ENCODE results near the gene BATF3. TPM values are rescaled to one million over a fixed set of nuclear protein-coding genes. Genes with fewer than 3 reads are reported as not detected.
"Not testable (repeated sequence)": the region's sequence is repeated elsewhere in the genome, so short reads cannot be mapped to it uniquely, and the experiment has no call there.

BATF3 gene
- total RNA-seq, 2 donors from 2014 or later = 0.96 to 3.3 TPM

DNA sequence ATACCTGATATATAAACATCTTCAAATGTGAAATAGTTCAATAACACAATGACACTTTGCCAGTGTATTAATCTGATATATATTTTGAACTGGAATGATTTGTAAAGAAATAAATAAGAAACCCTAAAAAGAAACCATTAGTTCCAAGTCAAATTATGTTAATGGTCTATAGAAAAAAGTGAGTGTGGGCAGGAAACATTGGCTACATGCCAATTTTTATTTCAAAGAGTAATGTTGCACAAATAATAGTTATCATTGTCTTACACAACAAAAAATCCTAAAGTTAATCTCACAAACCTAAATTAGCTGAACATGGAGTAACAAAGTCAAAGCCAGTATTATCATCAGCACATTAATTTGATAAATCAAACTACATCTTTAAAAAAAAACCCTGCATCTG is 37.9 kb upstream of the BATF3 start:
- TF ChIP-seq, protein P1, sequence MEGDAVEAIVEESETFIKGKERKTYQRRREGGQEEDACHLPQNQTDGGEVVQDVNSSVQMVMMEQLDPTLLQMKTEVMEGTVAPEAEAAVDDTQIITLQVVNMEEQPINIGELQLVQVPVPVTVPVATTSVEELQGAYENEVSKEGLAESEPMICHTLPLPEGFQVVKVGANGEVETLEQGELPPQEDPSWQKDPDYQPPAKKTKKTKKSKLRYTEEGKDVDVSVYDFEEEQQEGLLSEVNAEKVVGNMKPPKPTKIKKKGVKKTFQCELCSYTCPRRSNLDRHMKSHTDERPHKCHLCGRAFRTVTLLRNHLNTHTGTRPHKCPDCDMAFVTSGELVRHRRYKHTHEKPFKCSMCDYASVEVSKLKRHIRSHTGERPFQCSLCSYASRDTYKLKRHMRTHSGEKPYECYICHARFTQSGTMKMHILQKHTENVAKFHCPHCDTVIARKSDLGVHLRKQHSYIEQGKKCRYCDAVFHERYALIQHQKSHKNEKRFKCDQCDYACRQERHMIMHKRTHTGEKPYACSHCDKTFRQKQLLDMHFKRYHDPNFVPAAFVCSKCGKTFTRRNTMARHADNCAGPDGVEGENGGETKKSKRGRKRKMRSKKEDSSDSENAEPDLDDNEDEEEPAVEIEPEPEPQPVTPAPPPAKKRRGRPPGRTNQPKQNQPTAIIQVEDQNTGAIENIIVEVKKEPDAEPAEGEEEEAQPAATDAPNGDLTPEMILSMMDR (IDR thresholded peaks at IDR 0.05) = no peak
- Histone ChIP-seq H3K27ac (no peak overlapping the region), H3K36me3 (no peaks in the 10 kb centered on the region), H3K27me3 (no peaks in the 10 kb centered on the region), H3K4me1 (no peaks in the 10 kb centered on the region), H3K9me3 (no peaks in the 10 kb centered on the region), H3K4me3 (no peak overlapping the region)
- no peak for DNase-seq (ENCODE audit: low spot score)

DNA sequence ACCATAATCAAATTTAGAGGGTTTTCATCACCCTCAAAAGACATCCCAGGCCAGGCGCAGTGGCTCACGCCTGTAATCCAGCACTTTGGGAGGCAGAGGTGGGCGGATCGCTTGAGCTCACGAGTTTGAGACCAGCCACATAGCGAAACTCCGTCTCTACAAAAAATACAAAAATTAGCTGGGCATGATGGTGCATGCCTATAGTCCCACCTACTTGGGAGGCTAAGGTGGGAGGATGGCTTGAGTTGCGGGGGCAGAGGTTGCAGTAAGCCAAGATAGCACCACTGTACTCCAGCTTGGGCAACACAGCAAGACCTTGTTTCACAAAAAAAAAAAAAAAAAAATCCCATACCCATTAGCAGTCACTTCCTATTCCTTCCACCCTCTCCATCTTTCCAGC is 33.5 kb upstream of the BATF3 start:
- Histone ChIP-seq H3K9me3 (no peaks in the 10 kb centered on the region), H3K27ac (no peak overlapping the region), H3K27me3 (no peaks in the 10 kb centered on the region), H3K4me1 (no peaks in the 10 kb centered on the region), H3K36me3 (no peaks in the 10 kb centered on the region), H3K4me3 (no peak overlapping the region)
- TF ChIP-seq, protein P1 (IDR thresholded peaks at IDR 0.05) = no peak
- no peak for DNase-seq (ENCODE audit: low spot score)

DNA sequence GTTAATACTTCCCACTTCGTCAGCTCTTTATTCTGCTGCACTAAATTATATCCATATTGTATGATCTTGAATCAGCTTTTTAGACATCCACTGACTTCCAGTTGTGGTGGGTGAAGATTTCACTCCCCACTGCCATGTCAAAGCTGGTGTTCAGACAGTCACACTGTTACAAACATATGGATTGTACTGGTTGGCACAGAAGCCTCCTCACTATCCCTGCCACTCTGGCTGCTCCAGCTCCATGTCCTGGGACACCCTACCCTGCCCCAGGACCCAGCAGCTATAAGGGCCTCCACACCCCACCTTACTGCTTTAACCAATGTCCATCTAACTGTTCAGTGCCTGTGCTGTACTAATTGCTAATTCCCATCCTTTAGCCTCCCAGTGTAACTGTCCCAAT is 32.0 kb upstream of the BATF3 start:
- Histone ChIP-seq H3K4me1 (no peaks in the 10 kb centered on the region), H3K9me3 (no peaks in the 10 kb centered on the region), H3K27me3 (no peaks in the 10 kb centered on the region), H3K4me3 (no peak overlapping the region), H3K27ac (no peak overlapping the region), H3K36me3 (no peaks in the 10 kb centered on the region)
- TF ChIP-seq, protein P1 (IDR thresholded peaks at IDR 0.05) = no peak
- no peak for DNase-seq (ENCODE audit: low spot score)

DNA sequence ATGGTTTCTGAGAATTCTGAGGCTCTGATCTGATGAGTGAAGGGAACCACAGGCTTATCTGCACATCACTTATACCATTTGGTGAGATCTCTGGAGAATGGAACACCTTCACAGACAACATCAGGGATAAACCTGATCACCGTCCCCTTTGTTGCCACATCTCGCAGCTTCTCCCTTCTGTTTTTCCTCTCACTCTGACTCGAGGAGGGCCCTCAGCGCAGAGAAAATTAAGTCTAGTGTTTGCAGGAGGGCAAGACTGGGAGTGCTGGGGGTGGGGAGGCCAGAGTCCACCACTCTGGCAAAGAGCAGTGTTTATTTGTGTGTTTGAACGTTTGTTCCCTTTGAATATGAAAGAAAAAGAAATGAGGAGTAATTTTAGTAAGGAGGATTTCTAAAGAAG is 29.0 kb upstream of the BATF3 start:
- no peaks in the 10 kb centered on the region for H3K27me3 ChIP-seq
- no peaks in the 10 kb centered on the region for H3K9me3 ChIP-seq
- no peak for DNase-seq (ENCODE audit: low spot score)
- TF ChIP-seq, protein P1 (IDR thresholded peaks at IDR 0.05) = no peak
- no peaks in the 10 kb centered on the region for H3K36me3 ChIP-seq
- H3K27ac ChIP-seq = no peak overlapping the region
- H3K4me1 ChIP-seq = no peaks in the 10 kb centered on the region
- no peak overlapping the region for H3K4me3 ChIP-seq

DNA sequence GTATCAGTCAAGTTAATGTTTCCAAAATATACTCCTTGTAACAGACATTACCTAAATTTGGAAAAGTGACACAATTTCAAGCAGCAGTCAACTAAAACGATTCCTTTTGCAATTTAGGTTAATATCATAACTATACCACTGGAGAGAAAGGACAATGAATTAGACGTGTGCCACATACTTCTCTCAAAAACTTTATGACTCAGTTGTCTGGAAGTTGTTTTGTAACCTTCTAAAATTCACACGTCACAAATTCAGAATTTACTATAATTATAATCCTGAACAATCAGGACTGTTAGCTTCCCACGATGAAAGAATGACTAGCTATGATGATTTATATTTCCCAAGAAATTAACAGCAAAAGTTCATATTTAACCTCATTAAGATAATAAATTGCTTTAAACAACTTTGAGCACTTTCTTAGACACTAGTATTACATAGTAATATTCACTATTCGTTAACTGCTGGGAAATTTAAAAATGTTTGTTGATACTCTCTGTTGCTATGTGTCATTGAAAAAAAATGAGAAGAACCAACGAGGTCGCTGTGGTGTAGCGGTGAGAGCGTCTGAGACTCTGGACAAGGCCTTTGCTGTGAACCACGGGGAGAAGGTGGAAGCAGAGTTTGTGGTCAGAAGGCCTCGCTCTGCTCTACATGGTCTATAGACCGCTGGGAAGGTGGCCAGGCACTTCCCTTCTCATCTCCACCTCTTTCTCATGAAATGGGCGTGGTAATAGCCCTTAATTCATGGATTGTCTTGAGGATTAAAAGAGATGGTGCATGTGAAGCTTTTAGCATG is 27.9 kb upstream of the BATF3 start:
- no peak overlapping the region for H3K27ac ChIP-seq
- no peaks in the 10 kb centered on the region for H3K4me1 ChIP-seq
- H3K9me3 ChIP-seq = no peaks in the 10 kb centered on the region
- H3K36me3 ChIP-seq = no peaks in the 10 kb centered on the region
- H3K27me3 ChIP-seq = no peaks in the 10 kb centered on the region
- no peak overlapping the region for H3K4me3 ChIP-seq
- TF ChIP-seq, protein P1 (IDR thresholded peaks at IDR 0.05) = no peak
- DNase-seq (ENCODE audit: low spot score) = no peak

DNA sequence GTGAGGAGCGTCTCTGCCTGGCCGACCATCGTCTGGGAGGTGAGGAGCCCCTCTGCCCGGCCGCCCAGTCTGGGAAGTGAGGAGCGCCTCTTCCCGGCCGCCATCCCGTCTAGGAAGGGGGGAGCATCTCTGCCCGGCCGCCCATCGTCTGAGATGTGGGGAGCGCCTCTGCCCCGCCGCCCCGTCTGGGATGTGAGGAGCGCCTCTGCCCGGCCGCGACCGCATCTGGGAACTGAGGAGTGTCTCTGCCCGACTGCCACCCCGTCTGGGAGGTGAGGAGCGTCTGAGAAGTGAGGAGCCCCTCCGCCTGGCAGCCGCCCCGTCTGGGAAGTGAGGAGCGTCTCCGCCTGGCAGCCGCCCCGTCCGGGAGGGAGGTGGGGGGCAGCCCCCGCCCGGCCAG is 25.0 kb upstream of the BATF3 start:
- H3K27me3 ChIP-seq; H3K27ac ChIP-seq; DNase-seq (ENCODE audit: low spot score); H3K4me1 ChIP-seq; H3K4me3 ChIP-seq; H3K36me3 ChIP-seq; H3K9me3 ChIP-seq: not testable (repeated sequence)

Measured in right atrium auricular region (tissue), 2 donors.